GM18526 (cell line): ENCODE data around the gene MYCBPAP.

Source experiments
- POLR2A ChIP-seq: IDR thresholded peaks from 3 replicates; pipeline ENCODE4 v1.6.1; 2011; ENCODE audit not compliant: insufficient read length; ENCODE audit errors: extremely low read depth

Gene MYCBPAP

GRCh38 chr17:50534979-50535326 is 26.7 kb downstream of the MYCBPAP start:
- no peak for TF ChIP-seq POLR2A

GRCh38 chr17:50535407-50535806 is 27.2 kb downstream of the MYCBPAP start:
- TF ChIP-seq POLR2A, result no peak

- no peak for TF ChIP-seq POLR2A
These were observed 28.7 kb downstream of the MYCBPAP start for GRCh38 chr17:50536683-50537646.

GRCh38 chr17:50537721-50538548 is 29.7 kb downstream of the MYCBPAP start:
- no peak for TF ChIP-seq POLR2A

GRCh38 chr17:50538549-50539410 is 30.5 kb downstream of the MYCBPAP start:
- TF ChIP-seq POLR2A, result no peak

GRCh38 chr17:50539762-50540559 is 31.7 kb downstream of the MYCBPAP start:
- TF ChIP-seq POLR2A, result no peak

GRCh38 chr17:50540560-50541401 is 32.5 kb downstream of the MYCBPAP start:
- TF ChIP-seq POLR2A, result no peak

- no peak for TF ChIP-seq POLR2A
These were observed 33.1 kb downstream of the MYCBPAP start for GRCh38 chr17:50541402-50541715.

GRCh38 chr17:50541716-50542688 is 33.8 kb downstream of the MYCBPAP start:
- TF ChIP-seq POLR2A, result peak; percentile 36

- no peak for TF ChIP-seq POLR2A
These were observed 34.8 kb downstream of the MYCBPAP start for GRCh38 chr17:50542795-50543774.

- TF ChIP-seq POLR2A, result no peak
These were observed 36.3 kb downstream of the MYCBPAP start for GRCh38 chr17:50544516-50544915.
